Left hindlimb (tissue), 1 donor: ENCODE data around the gene FABP7.

Experiments used
- DNase-seq: peaks from one replicate; pipeline ENCODE4 v3.0.0-alpha.2; 2018

The FABP7 gene

GRCh38 chr6:122760330-122760729 is 19.2 kb upstream of the FABP7 start:
- no peak for DNase-seq

GRCh38 chr6:122766256-122766655 is 13.3 kb upstream of the FABP7 start:
- no peak for DNase-seq

GRCh38 chr6:122770835-122771601 is 8.5 kb upstream of the FABP7 start:
- no peak for DNase-seq

- DNase-seq: no peak
Observed at GRCh38 chr6:122772724-122773415, 6.6 kb upstream of the FABP7 start.

- DNase-seq: no peak
Observed at GRCh38 chr6:122775975-122776374, 3.5 kb upstream of the FABP7 start.

- no peak for DNase-seq
Observed at GRCh38 chr6:122778302-122778701, 1.2 kb upstream of the FABP7 start.

- DNase-seq: peak; percentile 51
Observed at GRCh38 chr6:122778985-122779661, 393 bp upstream of the FABP7 start.

GRCh38 chr6:122780114-122780513 is 598 bp downstream of the FABP7 start:
- no peak for DNase-seq

GRCh38 chr6:122781716-122782115 is 2.2 kb downstream of the FABP7 start:
- DNase-seq: no peak

GRCh38 chr6:122783401-122783800 is 3.9 kb downstream of the FABP7 start:
- no peak for DNase-seq

GRCh38 chr6:122785891-122786290 is 6.4 kb downstream of the FABP7 start:
- DNase-seq: no peak

GRCh38 chr6:122787721-122788120 is 8.2 kb downstream of the FABP7 start:
- DNase-seq: no peak

GRCh38 chr6:122788208-122788607 is 8.7 kb downstream of the FABP7 start:
- DNase-seq: no peak

- DNase-seq: no peak
Observed at GRCh38 chr6:122788663-122789181, 9.2 kb downstream of the FABP7 start.

- peak; percentile 84 for DNase-seq
Observed at GRCh38 chr6:122789182-122790027, 9.9 kb downstream of the FABP7 start, which contains the start of gene SMPDL3A. Gene SMPDL3A (plus strand): TSS chr6:122789258. CDS start chr6:122789347, 89 bp downstream.

- no peak for DNase-seq
Observed at GRCh38 chr6:122790028-122790422, 10.5 kb downstream of the FABP7 start.

GRCh38 chr6:122790423-122791309 is 11.2 kb downstream of the FABP7 start:
- DNase-seq: no peak

GRCh38 chr6:122791310-122791679 is 11.8 kb downstream of the FABP7 start:
- DNase-seq: no peak

- DNase-seq: no peak
Observed at GRCh38 chr6:122792766-122793165, 13.2 kb downstream of the FABP7 start.

- DNase-seq: no peak
Observed at GRCh38 chr6:122797537-122797936, 18.0 kb downstream of the FABP7 start.

GRCh38 chr6:122798099-122798641 is 18.7 kb downstream of the FABP7 start:
- DNase-seq: no peak
